ENCODE results near the gene MFAP3L. TPM values are rescaled to one million over a fixed set of nuclear protein-coding genes. Genes with fewer than 3 reads are reported as not detected.
"Not testable (repeated sequence)": the region's sequence is repeated elsewhere in the genome, so short reads cannot be mapped to it uniquely, and the experiment has no call there.

The MFAP3L gene
- total and polyA plus RNA-seq, 9 donors = 0.98 to 2.5 (median 1.5) TPM

DNA sequence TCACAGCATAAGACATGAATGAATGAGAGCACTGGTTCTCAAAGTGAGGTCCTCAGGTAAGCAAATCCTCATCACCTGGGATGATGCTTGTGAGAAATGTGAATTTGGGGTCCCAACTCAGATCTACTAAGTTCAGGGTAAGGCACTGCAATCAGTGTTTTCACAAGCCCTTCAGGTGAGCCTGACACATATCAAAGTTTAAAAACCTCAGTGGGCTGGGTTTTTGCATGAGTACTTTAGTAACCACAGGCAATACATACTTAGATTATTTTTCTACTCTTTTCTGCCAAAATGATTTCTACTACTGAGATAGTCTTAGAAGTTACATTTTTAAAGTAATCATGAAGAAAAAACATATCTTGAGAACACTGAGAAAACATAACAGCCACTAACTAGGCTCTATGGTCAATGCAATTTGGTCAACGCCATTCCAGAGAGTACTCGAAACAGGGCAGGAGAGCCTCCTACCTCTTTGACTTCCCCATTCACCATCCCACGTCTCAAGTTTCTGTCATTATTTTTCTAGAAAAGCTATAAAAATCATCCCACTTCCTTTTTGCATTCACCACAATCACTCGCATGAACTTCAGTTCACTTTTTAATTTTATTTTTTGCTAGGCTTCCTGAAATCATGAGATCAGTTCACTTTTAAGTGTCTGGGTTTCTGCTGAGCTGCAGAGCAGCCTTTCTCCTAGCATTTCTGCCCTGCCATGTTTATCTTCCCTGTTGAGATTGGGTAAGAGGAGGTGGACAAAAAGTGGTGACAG, 73.8 kb downstream of the MFAP3L start:
- 46% methylated on average over 4 of the region's 4 CpGs for WGBS (ENCODE audit: insufficient coverage)
- Histone ChIP-seq H3K9me3 (replicated peaks; ENCODE audit: control insufficient read depth, low read depth, low read length) (no peaks in the 10 kb centered on the region), H3K4me1 (ENCODE audit: control insufficient read depth, insufficient read depth, low read length) (no peaks in the 10 kb centered on the region), H3K27me3 (ENCODE audit: control insufficient read depth, insufficient read depth, low read length) (no peaks in the 10 kb centered on the region), H3K27ac (ENCODE audit: low read length) (no peak overlapping the region), H3K36me3 (ENCODE audit: control insufficient read depth, insufficient read depth, low read length) (no peaks in the 10 kb centered on the region), H3K4me3 (ENCODE audit: low read length) (no peak overlapping the region)
- DNase-seq = peak; percentile 7

DNA sequence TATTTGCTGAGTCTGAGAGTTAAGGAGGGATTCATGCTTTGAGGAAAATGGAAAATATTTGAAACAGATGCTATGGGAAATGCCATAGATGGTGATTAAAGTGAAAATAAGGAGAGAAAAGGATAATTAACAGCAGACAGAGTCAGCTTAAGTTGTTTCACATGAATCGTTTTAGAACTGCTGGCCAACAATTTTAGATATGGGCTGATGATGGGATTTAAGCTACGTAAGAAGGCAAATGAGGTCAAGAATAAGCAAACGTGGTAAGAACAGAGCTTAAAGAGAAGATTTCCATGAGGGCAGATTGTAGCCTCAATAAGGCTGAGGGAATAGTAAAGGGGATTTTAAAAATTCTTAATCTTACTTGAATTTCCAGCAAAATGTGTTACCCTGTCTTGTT, 77.9 kb downstream of the MFAP3L start:
- 45% methylated on average over 3 of the region's 3 CpGs for WGBS (ENCODE audit: insufficient coverage)

DNA sequence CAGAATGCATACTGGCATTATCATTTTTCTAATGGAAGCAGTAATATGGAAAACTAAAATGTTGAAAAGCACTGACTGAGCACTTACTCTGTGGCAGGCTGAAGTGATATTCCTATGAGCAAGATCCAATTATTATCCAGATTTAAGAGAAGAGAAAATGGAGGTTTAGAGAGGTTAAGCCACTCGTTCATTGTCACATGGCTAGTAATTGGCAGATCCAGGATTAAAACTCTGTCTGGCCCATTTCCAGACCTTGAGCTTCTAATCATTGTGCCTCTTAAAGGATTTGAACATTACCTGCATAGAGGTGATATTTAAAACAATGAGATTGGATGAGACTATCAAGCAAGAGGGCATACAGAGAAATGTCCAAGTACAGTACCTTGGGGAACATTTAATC, 80.6 kb downstream of the MFAP3L start:
- H3K27ac ChIP-seq (ENCODE audit: low read length) = no peak overlapping the region
- H3K4me3 ChIP-seq (ENCODE audit: low read length) = no peak overlapping the region
- no peaks in the 10 kb centered on the region for H3K27me3 ChIP-seq (ENCODE audit: control insufficient read depth, insufficient read depth, low read length)
- no CpG with 5 or more reads among the region's 1 CpG for WGBS (ENCODE audit: insufficient coverage)
- no peaks in the 10 kb centered on the region for H3K36me3 ChIP-seq (ENCODE audit: control insufficient read depth, insufficient read depth, low read length)
- no peaks in the 10 kb centered on the region for H3K4me1 ChIP-seq (ENCODE audit: control insufficient read depth, insufficient read depth, low read length)
- no peaks in the 10 kb centered on the region for H3K9me3 ChIP-seq (replicated peaks; ENCODE audit: control insufficient read depth, low read depth, low read length)
- DNase-seq = no peak

More for the DNA sequence above, 77.9 kb downstream of the MFAP3L start:
- Histone ChIP-seq H3K4me1 (ENCODE audit: control insufficient read depth, insufficient read depth, low read length) (no peaks in the 10 kb centered on the region), H3K27me3 (ENCODE audit: control insufficient read depth, insufficient read depth, low read length) (no peaks in the 10 kb centered on the region), H3K9me3 (replicated peaks; ENCODE audit: control insufficient read depth, low read depth, low read length) (no peaks in the 10 kb centered on the region), H3K4me3 (ENCODE audit: low read length) (no peak overlapping the region), H3K27ac (ENCODE audit: low read length) (no peak overlapping the region), H3K36me3 (ENCODE audit: control insufficient read depth, insufficient read depth, low read length) (no peaks in the 10 kb centered on the region)
- DNase-seq = no peak

DNA sequence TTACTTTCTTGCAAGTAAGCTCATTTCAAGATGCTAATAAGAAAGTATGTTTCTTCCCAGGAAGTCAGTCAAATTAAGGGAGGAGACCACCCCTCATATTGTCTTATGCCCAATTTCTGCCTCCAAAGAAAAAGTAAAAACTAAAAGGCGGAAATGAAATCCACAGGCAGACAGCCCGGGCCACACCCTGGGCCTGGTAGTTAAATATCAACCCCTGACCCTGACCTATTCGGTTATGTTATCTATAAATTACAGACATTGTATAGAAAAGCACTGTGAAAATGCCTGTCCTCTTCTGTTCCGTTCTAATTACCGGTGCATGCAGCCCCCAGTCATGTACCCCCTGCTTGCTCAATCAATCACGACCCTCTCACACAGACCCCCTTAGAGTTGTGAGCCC, 82.6 kb downstream of the MFAP3L start:
- H3K27ac ChIP-seq (ENCODE audit: low read length); H3K4me1 ChIP-seq (ENCODE audit: control insufficient read depth, insufficient read depth, low read length); DNase-seq; H3K9me3 ChIP-seq (replicated peaks; ENCODE audit: control insufficient read depth, low read depth, low read length); H3K36me3 ChIP-seq (ENCODE audit: control insufficient read depth, insufficient read depth, low read length); H3K27me3 ChIP-seq (ENCODE audit: control insufficient read depth, insufficient read depth, low read length); H3K4me3 ChIP-seq (ENCODE audit: low read length): not testable (repeated sequence)
- no CpG with 5 or more reads among the region's 6 CpGs for WGBS (ENCODE audit: insufficient coverage)

DNA sequence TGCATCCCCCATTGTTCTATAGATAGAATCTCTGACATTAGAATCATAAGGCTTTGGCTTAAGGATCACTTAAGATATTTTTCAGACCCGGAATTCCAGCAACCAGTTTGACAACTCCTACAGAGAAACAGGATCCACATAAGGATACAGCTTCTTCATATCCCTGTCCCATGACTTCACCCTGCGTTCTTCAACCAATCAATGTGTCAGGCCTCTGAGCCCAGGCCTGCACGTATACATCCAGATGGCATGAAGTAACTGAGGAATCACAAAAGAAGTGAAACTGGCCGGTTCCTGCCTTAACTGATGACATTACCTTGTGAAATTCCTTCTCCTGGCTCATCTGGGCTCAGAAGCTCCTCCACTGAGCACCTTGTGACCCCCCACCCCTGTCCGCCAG, 85.1 kb downstream of the MFAP3L start:
- no peaks in the 10 kb centered on the region for H3K36me3 ChIP-seq (ENCODE audit: control insufficient read depth, insufficient read depth, low read length)
- no peaks in the 10 kb centered on the region for H3K27me3 ChIP-seq (ENCODE audit: control insufficient read depth, insufficient read depth, low read length)
- 90% methylated on average over 3 of the region's 5 CpGs for WGBS (ENCODE audit: insufficient coverage)

DNA sequence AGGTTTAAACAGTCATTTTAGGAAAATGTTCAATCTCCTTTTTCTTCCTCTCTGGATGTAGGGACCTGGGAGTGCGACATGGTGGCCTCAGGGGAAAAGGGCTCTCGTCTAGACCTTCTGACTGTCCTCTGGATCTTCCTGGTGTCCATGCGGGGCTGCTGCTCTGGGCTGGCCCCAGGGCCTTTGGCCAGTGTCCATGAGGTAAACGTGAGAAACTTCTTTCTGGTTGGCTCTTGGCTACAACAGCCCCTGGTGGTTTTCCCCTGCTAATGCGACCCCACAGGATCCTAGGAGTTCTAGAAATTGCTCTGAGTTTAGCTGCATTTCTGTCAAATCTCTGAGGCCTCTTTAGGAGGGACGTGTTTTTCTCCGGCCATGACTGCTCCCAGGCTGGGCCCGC, 85.7 kb downstream of the MFAP3L start:
- WGBS (ENCODE audit: insufficient coverage) = 58% methylated on average over 6 of the region's 8 CpGs
- H3K9me3 ChIP-seq (replicated peaks; ENCODE audit: control insufficient read depth, low read depth, low read length) = no peaks in the 10 kb centered on the region
- no peak for DNase-seq

More for the DNA sequence above, 85.1 kb downstream of the MFAP3L start:
- Histone ChIP-seq H3K9me3 (replicated peaks; ENCODE audit: control insufficient read depth, low read depth, low read length) (no peaks in the 10 kb centered on the region), H3K4me1 (ENCODE audit: control insufficient read depth, insufficient read depth, low read length) (no peaks in the 10 kb centered on the region), H3K27ac (ENCODE audit: low read length) (no peak overlapping the region), H3K4me3 (ENCODE audit: low read length) (no peak overlapping the region)
- no peak for DNase-seq

More for the DNA sequence above, 85.7 kb downstream of the MFAP3L start:
- no peak overlapping the region for H3K27ac ChIP-seq (ENCODE audit: low read length)
- no peaks in the 10 kb centered on the region for H3K4me1 ChIP-seq (ENCODE audit: control insufficient read depth, insufficient read depth, low read length)
- no peaks in the 10 kb centered on the region for H3K36me3 ChIP-seq (ENCODE audit: control insufficient read depth, insufficient read depth, low read length)
- H3K27me3 ChIP-seq (ENCODE audit: control insufficient read depth, insufficient read depth, low read length) = no peaks in the 10 kb centered on the region
- H3K4me3 ChIP-seq (ENCODE audit: low read length) = no peak overlapping the region

Other genes with a start within 250 kb of the MFAP3L start
- gene AADAT, start 63.6 kb upstream of the MFAP3L start, total RNA-seq = 5.7 TPM
- gene AADAT, start 63.6 kb upstream of the MFAP3L start, polyA plus RNA-seq (ENCODE audit: insufficient read depth in 1 of 8, insufficient read length in 8 of 8, low replicate concordance in 1 of 8) = 10 to 100 TPM; 10.4 to 21.8 (median 12.4) TPM

Data from muscle of leg (tissue), 11 donors.